ENCODE results near the gene POFUT2.
"Not testable (repeated sequence)": the region's sequence is repeated elsewhere in the genome, so short reads cannot be mapped to it uniquely, and the experiment has no call there.

Gene POFUT2

DNA sequence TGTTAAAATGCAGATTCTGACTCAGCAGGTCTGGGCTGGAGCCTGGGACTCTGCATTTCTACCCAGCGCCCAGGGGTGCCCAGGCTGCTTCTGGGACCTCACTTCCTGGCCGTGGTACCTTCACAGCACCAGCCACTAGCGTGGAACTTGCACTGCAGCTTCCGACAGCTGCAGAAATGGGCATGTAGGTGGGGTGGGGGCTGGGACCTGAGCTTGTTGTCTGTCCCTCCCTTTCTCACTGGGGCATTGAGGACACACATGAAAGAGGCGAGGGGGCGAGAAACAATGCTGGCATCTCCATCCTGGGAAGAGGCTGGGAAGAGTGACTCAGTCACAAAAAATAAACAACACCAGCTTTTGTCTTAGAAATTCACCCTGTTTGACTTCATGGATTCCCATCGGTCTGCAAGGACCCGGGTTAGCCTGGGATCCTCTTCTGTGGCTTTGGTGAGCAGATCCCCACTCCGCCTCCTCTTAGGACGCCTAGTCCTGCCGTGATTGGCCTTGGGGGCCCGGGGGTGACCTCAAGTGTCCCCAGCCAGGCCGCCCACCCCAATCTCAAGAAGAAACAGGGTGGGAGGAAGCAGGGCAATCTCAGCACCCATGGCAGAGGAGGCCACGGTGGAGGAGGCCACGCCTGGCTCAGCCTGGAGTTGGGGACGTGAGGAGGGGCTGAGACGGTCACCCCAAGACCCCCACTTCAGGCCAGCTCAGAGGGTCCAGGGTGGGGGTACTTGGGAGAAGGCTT, 29.9 kb upstream of the POFUT2 start:
- ATAC-seq = no peak
- no peak for TF ChIP-seq SNAI2 (CRISPR knock-in tag; IDR thresholded peaks at IDR 0.05)
- TF ChIP-seq BACH2 (CRISPR knock-in tag; IDR thresholded peaks at IDR 0.05; ENCODE audit: borderline replicate concordance) = no peak
- TF ChIP-seq, protein P1, sequence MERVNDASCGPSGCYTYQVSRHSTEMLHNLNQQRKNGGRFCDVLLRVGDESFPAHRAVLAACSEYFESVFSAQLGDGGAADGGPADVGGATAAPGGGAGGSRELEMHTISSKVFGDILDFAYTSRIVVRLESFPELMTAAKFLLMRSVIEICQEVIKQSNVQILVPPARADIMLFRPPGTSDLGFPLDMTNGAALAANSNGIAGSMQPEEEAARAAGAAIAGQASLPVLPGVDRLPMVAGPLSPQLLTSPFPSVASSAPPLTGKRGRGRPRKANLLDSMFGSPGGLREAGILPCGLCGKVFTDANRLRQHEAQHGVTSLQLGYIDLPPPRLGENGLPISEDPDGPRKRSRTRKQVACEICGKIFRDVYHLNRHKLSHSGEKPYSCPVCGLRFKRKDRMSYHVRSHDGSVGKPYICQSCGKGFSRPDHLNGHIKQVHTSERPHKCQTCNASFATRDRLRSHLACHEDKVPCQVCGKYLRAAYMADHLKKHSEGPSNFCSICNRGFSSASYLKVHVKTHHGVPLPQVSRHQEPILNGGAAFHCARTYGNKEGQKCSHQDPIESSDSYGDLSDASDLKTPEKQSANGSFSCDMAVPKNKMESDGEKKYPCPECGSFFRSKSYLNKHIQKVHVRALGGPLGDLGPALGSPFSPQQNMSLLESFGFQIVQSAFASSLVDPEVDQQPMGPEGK (CRISPR knock-in tag; IDR thresholded peaks at IDR 0.05; ENCODE audit: borderline replicate concordance) = no peak
- TF ChIP-seq ZFP3 (CRISPR knock-in tag; IDR thresholded peaks at IDR 0.05) = no peak
- TF ChIP-seq ZC3H10 (CRISPR knock-in tag; IDR thresholded peaks at IDR 0.05) = no peak
- TF ChIP-seq ESRRG (CRISPR knock-in tag; IDR thresholded peaks at IDR 0.05) = no peak
- no peak for TF ChIP-seq CSDC2 (CRISPR knock-in tag; IDR thresholded peaks at IDR 0.05)
- no peak for TF ChIP-seq GLIS3 (CRISPR knock-in tag; IDR thresholded peaks at IDR 0.05)
- no peak for TF ChIP-seq TOX (CRISPR knock-in tag; IDR thresholded peaks at IDR 0.05; ENCODE audit: borderline replicate concordance)
- TF ChIP-seq, protein P2, sequence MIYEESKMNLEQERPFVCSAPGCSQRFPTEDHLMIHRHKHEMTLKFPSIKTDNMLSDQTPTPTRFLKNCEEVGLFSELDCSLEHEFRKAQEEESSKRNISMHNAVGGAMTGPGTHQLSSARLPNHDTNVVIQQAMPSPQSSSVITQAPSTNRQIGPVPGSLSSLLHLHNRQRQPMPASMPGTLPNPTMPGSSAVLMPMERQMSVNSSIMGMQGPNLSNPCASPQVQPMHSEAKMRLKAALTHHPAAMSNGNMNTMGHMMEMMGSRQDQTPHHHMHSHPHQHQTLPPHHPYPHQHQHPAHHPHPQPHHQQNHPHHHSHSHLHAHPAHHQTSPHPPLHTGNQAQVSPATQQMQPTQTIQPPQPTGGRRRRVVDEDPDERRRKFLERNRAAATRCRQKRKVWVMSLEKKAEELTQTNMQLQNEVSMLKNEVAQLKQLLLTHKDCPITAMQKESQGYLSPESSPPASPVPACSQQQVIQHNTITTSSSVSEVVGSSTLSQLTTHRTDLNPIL (CRISPR knock-in tag; IDR thresholded peaks at IDR 0.05; ENCODE audit: low read depth) = no peak
- TF ChIP-seq ZNF565 (CRISPR knock-in tag; conservative IDR thresholded peaks at IDR 0.05; ENCODE audit: low read depth) = no peak
- TF ChIP-seq, protein P3, sequence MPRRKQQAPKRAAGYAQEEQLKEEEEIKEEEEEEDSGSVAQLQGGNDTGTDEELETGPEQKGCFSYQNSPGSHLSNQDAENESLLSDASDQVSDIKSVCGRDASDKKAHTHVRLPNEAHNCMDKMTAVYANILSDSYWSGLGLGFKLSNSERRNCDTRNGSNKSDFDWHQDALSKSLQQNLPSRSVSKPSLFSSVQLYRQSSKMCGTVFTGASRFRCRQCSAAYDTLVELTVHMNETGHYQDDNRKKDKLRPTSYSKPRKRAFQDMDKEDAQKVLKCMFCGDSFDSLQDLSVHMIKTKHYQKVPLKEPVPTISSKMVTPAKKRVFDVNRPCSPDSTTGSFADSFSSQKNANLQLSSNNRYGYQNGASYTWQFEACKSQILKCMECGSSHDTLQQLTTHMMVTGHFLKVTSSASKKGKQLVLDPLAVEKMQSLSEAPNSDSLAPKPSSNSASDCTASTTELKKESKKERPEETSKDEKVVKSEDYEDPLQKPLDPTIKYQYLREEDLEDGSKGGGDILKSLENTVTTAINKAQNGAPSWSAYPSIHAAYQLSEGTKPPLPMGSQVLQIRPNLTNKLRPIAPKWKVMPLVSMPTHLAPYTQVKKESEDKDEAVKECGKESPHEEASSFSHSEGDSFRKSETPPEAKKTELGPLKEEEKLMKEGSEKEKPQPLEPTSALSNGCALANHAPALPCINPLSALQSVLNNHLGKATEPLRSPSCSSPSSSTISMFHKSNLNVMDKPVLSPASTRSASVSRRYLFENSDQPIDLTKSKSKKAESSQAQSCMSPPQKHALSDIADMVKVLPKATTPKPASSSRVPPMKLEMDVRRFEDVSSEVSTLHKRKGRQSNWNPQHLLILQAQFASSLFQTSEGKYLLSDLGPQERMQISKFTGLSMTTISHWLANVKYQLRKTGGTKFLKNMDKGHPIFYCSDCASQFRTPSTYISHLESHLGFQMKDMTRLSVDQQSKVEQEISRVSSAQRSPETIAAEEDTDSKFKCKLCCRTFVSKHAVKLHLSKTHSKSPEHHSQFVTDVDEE (CRISPR knock-in tag; IDR thresholded peaks at IDR 0.05) = no peak
- TF ChIP-seq ZFP30 (CRISPR knock-in tag; IDR thresholded peaks at IDR 0.05) = no peak
- TF ChIP-seq ARNTL (CRISPR knock-in tag; IDR thresholded peaks at IDR 0.05; ENCODE audit: borderline replicate concordance, low read depth) = no peak
- TF ChIP-seq, protein P4, sequence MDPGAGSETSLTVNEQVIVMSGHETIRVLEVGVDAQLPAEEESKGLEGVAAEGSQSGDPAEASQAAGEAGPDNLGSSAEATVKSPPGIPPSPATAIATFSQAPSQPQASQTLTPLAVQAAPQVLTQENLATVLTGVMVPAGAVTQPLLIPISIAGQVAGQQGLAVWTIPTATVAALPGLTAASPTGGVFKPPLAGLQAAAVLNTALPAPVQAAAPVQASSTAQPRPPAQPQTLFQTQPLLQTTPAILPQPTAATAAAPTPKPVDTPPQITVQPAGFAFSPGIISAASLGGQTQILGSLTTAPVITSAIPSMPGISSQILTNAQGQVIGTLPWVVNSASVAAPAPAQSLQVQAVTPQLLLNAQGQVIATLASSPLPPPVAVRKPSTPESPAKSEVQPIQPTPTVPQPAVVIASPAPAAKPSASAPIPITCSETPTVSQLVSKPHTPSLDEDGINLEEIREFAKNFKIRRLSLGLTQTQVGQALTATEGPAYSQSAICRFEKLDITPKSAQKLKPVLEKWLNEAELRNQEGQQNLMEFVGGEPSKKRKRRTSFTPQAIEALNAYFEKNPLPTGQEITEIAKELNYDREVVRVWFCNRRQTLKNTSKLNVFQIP (CRISPR knock-in tag; IDR thresholded peaks at IDR 0.05; ENCODE audit: borderline replicate concordance, low read depth) = no peak
- no peak for TF ChIP-seq RARB (CRISPR knock-in tag; IDR thresholded peaks at IDR 0.05)
- no peak for TF ChIP-seq OSR1 (CRISPR knock-in tag; IDR thresholded peaks at IDR 0.05)
- no peak for TF ChIP-seq PPARA (CRISPR knock-in tag; IDR thresholded peaks at IDR 0.05; ENCODE audit: borderline replicate concordance)
- no peak for TF ChIP-seq ZNF8 (CRISPR knock-in tag; IDR thresholded peaks at IDR 0.05)

DNA sequence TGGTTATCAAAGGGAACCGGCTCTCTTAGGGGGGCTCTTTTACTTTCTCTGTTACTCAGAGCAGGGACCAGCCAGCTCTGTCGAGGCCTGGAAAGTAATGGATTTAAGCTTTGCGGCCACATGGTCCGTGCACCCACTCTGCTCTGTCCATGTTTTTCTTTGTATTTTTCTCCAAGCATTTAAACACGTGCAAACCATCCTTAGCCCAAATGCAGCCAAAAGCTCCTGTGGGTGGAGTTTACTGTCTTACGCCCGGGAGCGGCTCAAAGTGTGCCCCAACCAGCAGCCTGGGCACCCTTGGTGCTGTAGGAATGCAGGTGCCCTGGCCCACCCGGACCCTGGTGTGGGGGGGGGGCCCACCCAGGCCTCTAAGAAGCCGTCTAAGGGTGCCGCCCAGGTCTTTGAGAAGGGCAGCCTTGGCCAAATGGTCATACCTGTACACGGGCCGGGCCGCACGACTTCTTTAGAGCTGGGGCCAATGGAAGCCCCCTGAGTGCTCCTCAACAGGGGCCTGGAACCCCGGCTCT, 29.2 kb upstream of the POFUT2 start:
- ATAC-seq = no peak
- TF ChIP-seq SNAI2 (CRISPR knock-in tag; IDR thresholded peaks at IDR 0.05) = no peak
- no peak for TF ChIP-seq RARB (CRISPR knock-in tag; IDR thresholded peaks at IDR 0.05)
- TF ChIP-seq ZFP3 (CRISPR knock-in tag; IDR thresholded peaks at IDR 0.05) = no peak
- no peak for TF ChIP-seq PPARA (CRISPR knock-in tag; IDR thresholded peaks at IDR 0.05; ENCODE audit: borderline replicate concordance)
- TF ChIP-seq ZNF8 (CRISPR knock-in tag; IDR thresholded peaks at IDR 0.05) = no peak
- TF ChIP-seq CSDC2 (CRISPR knock-in tag; IDR thresholded peaks at IDR 0.05) = no peak
- no peak for TF ChIP-seq TOX (CRISPR knock-in tag; IDR thresholded peaks at IDR 0.05; ENCODE audit: borderline replicate concordance)
- TF ChIP-seq ZC3H10 (CRISPR knock-in tag; IDR thresholded peaks at IDR 0.05) = no peak
- no peak for TF ChIP-seq ARNTL (CRISPR knock-in tag; IDR thresholded peaks at IDR 0.05; ENCODE audit: borderline replicate concordance, low read depth)
- TF ChIP-seq, protein P4 (CRISPR knock-in tag; IDR thresholded peaks at IDR 0.05; ENCODE audit: borderline replicate concordance, low read depth) = no peak
- TF ChIP-seq ZFP30 (CRISPR knock-in tag; IDR thresholded peaks at IDR 0.05) = no peak
- TF ChIP-seq, protein P1 (CRISPR knock-in tag; IDR thresholded peaks at IDR 0.05; ENCODE audit: borderline replicate concordance) = no peak
- TF ChIP-seq, protein P5, sequence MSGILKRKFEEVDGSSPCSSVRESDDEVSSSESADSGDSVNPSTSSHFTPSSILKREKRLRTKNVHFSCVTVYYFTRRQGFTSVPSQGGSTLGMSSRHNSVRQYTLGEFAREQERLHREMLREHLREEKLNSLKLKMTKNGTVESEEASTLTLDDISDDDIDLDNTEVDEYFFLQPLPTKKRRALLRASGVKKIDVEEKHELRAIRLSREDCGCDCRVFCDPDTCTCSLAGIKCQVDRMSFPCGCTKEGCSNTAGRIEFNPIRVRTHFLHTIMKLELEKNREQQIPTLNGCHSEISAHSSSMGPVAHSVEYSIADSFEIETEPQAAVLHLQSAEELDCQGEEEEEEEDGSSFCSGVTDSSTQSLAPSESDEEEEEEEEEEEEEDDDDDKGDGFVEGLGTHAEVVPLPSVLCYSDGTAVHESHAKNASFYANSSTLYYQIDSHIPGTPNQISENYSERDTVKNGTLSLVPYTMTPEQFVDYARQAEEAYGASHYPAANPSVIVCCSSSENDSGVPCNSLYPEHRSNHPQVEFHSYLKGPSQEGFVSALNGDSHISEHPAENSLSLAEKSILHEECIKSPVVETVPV (CRISPR knock-in tag; IDR thresholded peaks at IDR 0.05) = no peak
- TF ChIP-seq ZNF565 (CRISPR knock-in tag; conservative IDR thresholded peaks at IDR 0.05; ENCODE audit: low read depth) = no peak
- no peak for TF ChIP-seq GLIS3 (CRISPR knock-in tag; IDR thresholded peaks at IDR 0.05)
- TF ChIP-seq BACH2 (CRISPR knock-in tag; IDR thresholded peaks at IDR 0.05; ENCODE audit: borderline replicate concordance) = no peak

DNA sequence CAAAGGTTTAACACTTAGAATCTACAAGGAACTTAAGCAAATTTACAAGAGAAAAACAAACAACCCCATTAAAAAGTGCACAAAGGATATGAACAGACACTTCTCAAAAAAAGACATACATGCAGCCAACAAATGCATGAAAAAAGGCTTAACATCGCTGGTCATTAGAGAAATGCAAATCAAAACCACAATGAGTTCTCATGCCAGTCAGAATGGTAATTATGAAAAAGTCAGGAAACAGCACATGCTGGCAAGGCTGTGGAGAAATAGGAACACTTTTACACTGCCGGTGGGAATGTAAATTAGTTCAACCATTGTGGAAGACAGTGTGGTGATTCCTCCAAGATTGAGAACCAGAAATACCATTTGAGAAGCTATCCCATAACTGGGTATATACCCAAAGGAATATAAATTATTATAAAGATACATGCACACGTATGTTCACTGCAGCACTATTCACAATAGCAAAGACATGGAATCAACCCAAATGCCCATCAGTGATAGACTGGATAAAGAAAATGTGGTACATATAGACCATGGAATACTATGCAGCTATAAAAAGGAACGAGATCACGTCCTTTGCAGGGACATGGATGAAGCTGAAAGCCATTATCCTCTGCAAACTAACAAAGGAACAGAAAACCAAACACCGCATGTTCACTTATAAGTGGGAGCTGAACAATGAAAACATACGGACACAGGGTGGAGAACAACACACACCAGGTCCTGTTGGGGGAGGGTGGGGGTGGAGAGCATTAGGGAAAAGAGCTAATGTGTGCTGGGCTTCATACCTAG, 28.2 kb upstream of the POFUT2 start:
- ATAC-seq = not testable (repeated sequence)
